IMR-90 (cell line): ENCODE data around the gene CDCP1. TPM values are rescaled to one million over a fixed set of nuclear protein-coding genes. Genes with fewer than 3 reads are reported as not detected.

Source experiments
- ATAC-seq: fragments of 200-7000 bp; cut with Tn5 transposase; 2 replicates; pipeline ENCODE4 v1.9.1; 2020; ENCODE audit warnings: low read depth, mild to moderate bottlenecking, moderate library complexity
- BruUV-seq: library from RNA; stranded (reverse); fragments of 400-500 nt; replicated peaks from 2 replicates; lab custom pipeline; 2021; lab: Mats Ljungman, UMichigan
- CTCF ChIA-PET: fragments of 300-600 bp; formaldehyde crosslinking; extraction: SDS; loops from one replicate; lab custom pipeline; 2021; ENCODE audit warnings: antibody characterized with exemption; lab: Yijun Ruan, JAX
- POLR2A ChIA-PET: fragments of 300-600 bp; sonication (Branson Sonifier 250); formaldehyde crosslinking; loops from one replicate; lab custom pipeline; 2022; ENCODE audit warnings: antibody characterized with exemption; ENCODE audit not compliant: unreplicated experiment; lab: Charles Lee
- DNase-seq: peaks from one replicate; pipeline ENCODE4 v3.0.0; 2013
- H2AFZ ChIP-seq: replicated peaks from 2 replicates; pipeline ENCODE3; 2013; ENCODE audit warnings: low read length, mild to moderate bottlenecking; ENCODE audit not compliant: poor library complexity
- H2AK5ac ChIP-seq: 2 replicates; pipeline ENCODE4 v1.6.1; 2013; ENCODE audit warnings: low read depth, low read length, inconsistent platforms
- H2AK9ac ChIP-seq: replicated peaks from 2 replicates; pipeline ENCODE3; 2013; ENCODE audit warnings: mild to moderate bottlenecking, low read depth, low read length, moderate library complexity; ENCODE audit not compliant: poor library complexity
- H2BK120ac ChIP-seq: 2 replicates; pipeline ENCODE4 v1.6.1; 2013; ENCODE audit warnings: low read depth, low read length, inconsistent platforms
- H2BK15ac ChIP-seq: 3 replicates; pipeline ENCODE4 v1.6.1; 2013; ENCODE audit warnings: low read depth, low read length, inconsistent platforms
- H2BK20ac ChIP-seq: 2 replicates; pipeline ENCODE4 v1.6.1; 2013; ENCODE audit warnings: low read depth, mild to moderate bottlenecking, inconsistent platforms, low read length, moderate library complexity
- H2BK5ac ChIP-seq: 2 replicates; pipeline ENCODE4 v1.6.1; 2013; ENCODE audit warnings: mild to moderate bottlenecking, low read depth, low read length, inconsistent platforms; ENCODE audit not compliant: poor library complexity, severe bottlenecking
- H3K14ac ChIP-seq: replicated peaks from 2 replicates; pipeline ENCODE4 v1.6.1; 2013; ENCODE audit warnings: low read depth, low read length, inconsistent platforms
- H3K18ac ChIP-seq: 2 replicates; pipeline ENCODE4 v1.6.1; 2013; ENCODE audit warnings: low read depth, low read length, control low read depth
- H3K23ac ChIP-seq: 2 replicates; pipeline ENCODE4 v1.6.1; 2013; ENCODE audit warnings: low read depth, low read length, inconsistent platforms
- H3K27ac ChIP-seq: 2 replicates; pipeline ENCODE4 v1.5.1; 2013; ENCODE audit warnings: mild to moderate bottlenecking, control low read depth, low read length; ENCODE audit not compliant: insufficient read depth
- H3K27me3 ChIP-seq: 2 replicates; pipeline ENCODE4 v1.6.1; 2013; ENCODE audit warnings: low read length; ENCODE audit not compliant: control insufficient read depth, insufficient read depth
- H3K36me3 ChIP-seq: 2 replicates; pipeline ENCODE4 v1.6.1; 2013; ENCODE audit warnings: low read length, mixed read lengths; ENCODE audit not compliant: control insufficient read depth, insufficient read depth
- H3K4ac ChIP-seq: 2 replicates; pipeline ENCODE4 v1.6.1; 2013; ENCODE audit warnings: low read depth, low read length, inconsistent platforms
- H3K4me1 ChIP-seq: 2 replicates; pipeline ENCODE4 v1.6.1; 2013; ENCODE audit warnings: low read length, mixed read lengths; ENCODE audit not compliant: control insufficient read depth, insufficient read depth
- H3K4me2 ChIP-seq: 2 replicates; pipeline ENCODE4 v1.6.1; 2013; ENCODE audit warnings: low read depth, mild to moderate bottlenecking, control low read depth, low read length, moderate library complexity
- H3K4me3 ChIP-seq: 2 replicates; pipeline ENCODE4 v1.5.1; 2013; ENCODE audit warnings: low read depth, mild to moderate bottlenecking, control low read depth, low read length, moderate library complexity; ENCODE audit not compliant: insufficient read depth
- H3K56ac ChIP-seq: 2 replicates; pipeline ENCODE4 v1.6.1; 2013; ENCODE audit warnings: low read length, inconsistent platforms; ENCODE audit not compliant: insufficient read depth; ENCODE audit errors: extremely low read depth
- H3K79me1 ChIP-seq, 2 experiments: 2 replicates each; pipeline ENCODE4 v1.6.1; 2013; ENCODE audit warnings: low read length in 2 of 2, inconsistent platforms in 1 of 2, low read depth in 1 of 2
- H3K9ac ChIP-seq: 2 replicates; pipeline ENCODE4 v1.6.1; 2013; ENCODE audit warnings: low read depth, low read length, control low read depth
- H3K9me1 ChIP-seq: 2 replicates; pipeline ENCODE4 v1.6.1; 2013; ENCODE audit warnings: low read length, inconsistent platforms; ENCODE audit not compliant: insufficient read depth
- H3K9me3 ChIP-seq: 2 replicates; pipeline ENCODE4 v1.6.1; 2013; ENCODE audit warnings: low read length; ENCODE audit not compliant: control insufficient read depth, insufficient read depth
- H4K20me1 ChIP-seq: 2 replicates; pipeline ENCODE4 v1.6.1; 2013; ENCODE audit warnings: low read length, inconsistent platforms; ENCODE audit not compliant: insufficient read depth
- H4K5ac ChIP-seq: 2 replicates; pipeline ENCODE4 v1.6.1; 2013; ENCODE audit warnings: mild to moderate bottlenecking, low read depth, low read length, control low read depth
- H4K8ac ChIP-seq, 2 experiments: 2 replicates each; pipeline ENCODE4 v1.6.1; 2013; ENCODE audit warnings: low read depth in 2 of 2, low read length in 2 of 2, control low read depth in 1 of 2, inconsistent platforms in 1 of 2
- H4K91ac ChIP-seq: 2 replicates; pipeline ENCODE4 v1.6.1; 2013; ENCODE audit warnings: low read depth, low read length, inconsistent platforms; ENCODE audit not compliant: insufficient read depth
- CHD1 ChIP-seq: IDR thresholded peaks from 2 replicates; pipeline ENCODE4 v1.6.1; 2012; ENCODE audit warnings: low read depth, low read length, improper control_type of control experiment
- CTCF ChIP-seq: conservative IDR thresholded peaks from 2 replicates; pipeline ENCODE4 v1.5.1; 2012; ENCODE audit warnings: mild to moderate bottlenecking, low read depth, low read length, improper control_type of control experiment
- ELK1 ChIP-seq: fragments of 150-350 bp; IDR thresholded peaks from 2 replicates; pipeline ENCODE4 v1.6.1; 2016; ENCODE audit warnings: low read depth, mild to moderate bottlenecking, low read length, moderate library complexity, borderline replicate concordance
- FOS ChIP-seq: fragments of 150-350 bp; IDR thresholded peaks from 2 replicates; pipeline ENCODE4 v1.6.1; 2016; ENCODE audit warnings: low read depth, low read length
- MAFK ChIP-seq: IDR thresholded peaks from 2 replicates; pipeline ENCODE4 v1.6.1; 2012; ENCODE audit warnings: low read depth, low read length, improper control_type of control experiment
- MAZ ChIP-seq: IDR thresholded peaks from 2 replicates; pipeline ENCODE4 v1.6.1; 2012; ENCODE audit warnings: low read depth, mild to moderate bottlenecking, low read length, improper control_type of control experiment, moderate library complexity, borderline replicate concordance
- MXI1 ChIP-seq: IDR thresholded peaks from 2 replicates; pipeline ENCODE4 v1.6.1; 2012; ENCODE audit warnings: low read depth, mild to moderate bottlenecking, low read length, moderate library complexity, borderline replicate concordance
- NFE2L2 ChIP-seq: fragments of 150-350 bp; IDR thresholded peaks from 2 replicates; pipeline ENCODE4 v1.6.1; 2016; ENCODE audit warnings: low read depth, mild to moderate bottlenecking, low read length
- RAD21 ChIP-seq: IDR thresholded peaks from 2 replicates; pipeline ENCODE4 v1.6.1; 2012; ENCODE audit warnings: low read length, improper control_type of control experiment
- RCOR1 ChIP-seq: IDR thresholded peaks from 2 replicates; pipeline ENCODE4 v1.6.1; 2012; ENCODE audit warnings: mild to moderate bottlenecking, low read length, improper control_type of control experiment; ENCODE audit not compliant: insufficient replicate concordance
- RFX5 ChIP-seq: IDR thresholded peaks from 2 replicates; pipeline ENCODE4 v1.8.0; 2012; ENCODE audit warnings: low read depth, mild to moderate bottlenecking, low read length, moderate library complexity
- WGBS, 2 experiments: methylation state at CpG; one replicate each; pipeline versions ENCODE4 v1.1.5 to v1.1.7; 2013; ENCODE audit warnings: missing lambda C conversion rate in 2 of 2; ENCODE audit not compliant: insufficient read length in 1 of 2; ENCODE audit errors: extremely low coverage in 2 of 2; 5-methylcytosine and 5-hydroxymethylcytosine counted together
- dilution Hi-C: fragments of 300-500 bp; cut with HindIII; formaldehyde crosslinking; loops from one replicate; pipeline ENCODE4 v1.14.3; 2018; ENCODE audit warnings: low sequenced_read_pairs; ENCODE audit not compliant: unreplicated experiment
- in situ Hi-C: fragments of 300-500 bp; cut with MboI; formaldehyde crosslinking; loops from 3 replicates; pipeline ENCODE4 v1.14.3; 2019; ENCODE audit warnings: low sequenced_read_pairs, inconsistent platforms, mixed read lengths
- intact Hi-C: fragments of 100-400 bp; cut with micrococcal nuclease; formaldehyde crosslinking; loops from 2 replicates; pipeline ENCODE4 v1.10.0; 2022
- polyA plus RNA-seq, 3 experiments: library from polyadenylated mRNA; depleted of rRNA; stranded (reverse); fragments of >200 nt; gene quantifications; 2 replicates each; pipeline ENCODE4 v1.2.3, GENCODE V29; 2012; ENCODE audit warnings: low replicate concordance in 1 of 3
- total RNA-seq: library from RNA; depleted of rRNA; stranded (reverse); fragments of >200 nt; gene quantifications from 2 replicates; pipeline ENCODE4 v1.2.3, GENCODE V29; 2012

Gene CDCP1
- total and polyA plus RNA-seq, 2 of the 4 experiments (the other 2 are of a cell fraction): 2.5 to 3.8 TPM

- no peak for DNase-seq
- Histone ChIP-seq H3K4me3 (no peak overlapping the region), H2BK5ac (no peak overlapping the region), H3K9ac (no peak overlapping the region), H2BK20ac (no peak overlapping the region), H3K4ac (no peak overlapping the region; the same call in 1 of the 2 replicates), H2AK5ac (0 out of 2 replicates have a peak overlapping the region, but pooled peaks have one; percentile 15), H3K9me3 (no peaks in the 10 kb centered on the region), H4K20me1 (no peaks in the 10 kb centered on the region), H3K27me3 (no peaks in the 10 kb centered on the region), H2BK120ac (peak overlapping the region; percentile 80; the same call in 1 of the 2 replicates), H3K18ac (no peak overlapping the region), H3K4me2 (no peak overlapping the region), H2AK9ac (no peak overlapping the region), H4K91ac (no peak overlapping the region; the same call in 1 of the 2 replicates), H4K5ac (no peak overlapping the region), H3K14ac (0 out of 2 replicates have a peak overlapping the region, but pooled peaks have one; percentile 23), H3K79me1 (peaks cover 0 to 5% of the 10 kb centered on the region in 2 experiments; a peak in 1 of 4 replicates), H4K8ac (no peak overlapping the region), H2AFZ (no peak overlapping the region), H2BK15ac (peak overlapping the region; percentile 70; the same call in 2 of the 3 replicates), H3K27ac (no peak overlapping the region), H3K9me1 (peaks cover 7% of the 10 kb centered on the region), H3K23ac (no peak overlapping the region; the same call in 1 of the 2 replicates), H3K36me3 (no peaks in the 10 kb centered on the region), H3K56ac (no peak overlapping the region), H3K4me1 (peaks cover 9% of the 10 kb centered on the region)
- no CpG with 5 or more reads among the region's 1 CpG for WGBS, 2 experiments
- in situ Hi-C loops: no loop called here
- no TSS peak for BruUV-seq
- dilution Hi-C loops: no loop called here
- no peak for TF ChIP-seq RFX5
- no peak for TF ChIP-seq RCOR1
- TF ChIP-seq ELK1: no peak
- no peak for TF ChIP-seq MXI1
- TF ChIP-seq MAFK: no peak
- TF ChIP-seq RAD21: no peak
- TF ChIP-seq CTCF: no peak
- TF ChIP-seq FOS: no peak
- TF ChIP-seq NFE2L2: no peak
- TF ChIP-seq MAZ: no peak
- no peak for TF ChIP-seq CHD1
- ChIA-PET CTCF (interaction anchor here (0.6 to 0.8 kb wide), 2 partner anchors 9 to 131 kb away, joined by 3 to 7 read pairs; no protein-coding TSS in a partner anchor), POLR2A (no interaction called here)
- intact Hi-C loops: no loop called here
- no peak for ATAC-seq
These were observed 66.5 kb downstream of the CDCP1 start for GRCh38 chr3:45079715-45080114.
